GM23338 (cell line): ENCODE results near the gene PRSS50. TPM values are rescaled to one million over a fixed set of nuclear protein-coding genes. Genes with fewer than 3 reads are reported as not detected.

Experiments used
- ATAC-seq: fragments of 200-7000 bp; cut with Tn5 transposase; 3 replicates; pipeline ENCODE4 v1.9.1; 2020
- DNase-seq: peaks from one replicate; pipeline ENCODE4 v3.0.0-alpha.2; 2015; ENCODE audit warnings: low spot score
- H2AFZ ChIP-seq: fragments of 200-600 bp; sonication (generic); 2 replicates; pipeline ENCODE4 v1.8.0; 2016; ENCODE audit warnings: antibody characterized with exemption, mild to moderate bottlenecking, moderate library complexity
- H3F3A ChIP-seq: fragments of 200-600 bp; sonication (generic); replicated peaks from 2 replicates; pipeline ENCODE4 v1.8.0; 2017; ENCODE audit warnings: antibody characterized with exemption, mixed run types, low read depth
- H3K27ac ChIP-seq: fragments of 200-600 bp; sonication (generic); 2 replicates; pipeline ENCODE4 v1.6.1; 2016; ENCODE audit warnings: low read depth
- H3K27me3 ChIP-seq: fragments of 200-600 bp; sonication (generic); 2 replicates; pipeline ENCODE4 v1.8.0; 2016; ENCODE audit warnings: mild to moderate bottlenecking, mixed run types, moderate library complexity; ENCODE audit not compliant: insufficient read depth
- H3K36me3 ChIP-seq: fragments of 200-600 bp; sonication (generic); 2 replicates; pipeline ENCODE4 v1.8.0; 2016; ENCODE audit warnings: mild to moderate bottlenecking; ENCODE audit not compliant: insufficient read depth
- H3K4me1 ChIP-seq: fragments of 200-600 bp; sonication (generic); 2 replicates; pipeline ENCODE4 v1.8.0; 2016; ENCODE audit warnings: mild to moderate bottlenecking, moderate library complexity; ENCODE audit not compliant: insufficient read depth
- H3K4me2 ChIP-seq: fragments of 200-600 bp; sonication (generic); 2 replicates; pipeline ENCODE4 v1.7.1; 2017; ENCODE audit warnings: mixed run types
- H3K4me3 ChIP-seq: fragments of 200-600 bp; sonication (generic); 2 replicates; pipeline ENCODE4 v1.6.1; 2016; ENCODE audit warnings: mixed run types
- H3K79me2 ChIP-seq: fragments of 200-600 bp; sonication (generic); replicated peaks from 2 replicates; pipeline ENCODE4 v1.8.0; 2017; ENCODE audit warnings: mild to moderate bottlenecking; ENCODE audit not compliant: insufficient read depth
- H3K9me2 ChIP-seq: fragments of 200-600 bp; sonication (generic); 2 replicates; pipeline ENCODE4 v1.8.0; 2017; ENCODE audit not compliant: insufficient read depth
- H4K20me1 ChIP-seq: fragments of 200-600 bp; sonication (generic); replicated peaks from 2 replicates; pipeline ENCODE4 v1.8.0; 2017; ENCODE audit warnings: mild to moderate bottlenecking; ENCODE audit not compliant: insufficient read depth
- H3K27ac Mint-ChIP-seq: 2 replicates; pipeline ENCODE4 v1.8.0; 2020; ENCODE audit warnings: inconsistent platforms, mild to moderate bottlenecking, moderate library complexity, mixed read lengths
- H3K27me3 Mint-ChIP-seq: 3 replicates; pipeline ENCODE4 v1.8.0; 2022; ENCODE audit warnings: low read depth, mild to moderate bottlenecking, moderate library complexity, mixed read lengths, inconsistent platforms; ENCODE audit not compliant: insufficient read depth, poor library complexity
- H3K36me3 Mint-ChIP-seq: 3 replicates; pipeline ENCODE4 v1.8.0; 2021; ENCODE audit warnings: low read depth, mild to moderate bottlenecking, inconsistent platforms, moderate library complexity, mixed read lengths
- H3K4me1 Mint-ChIP-seq: 3 replicates; pipeline ENCODE4 v1.8.0; 2020; ENCODE audit warnings: mild to moderate bottlenecking, inconsistent platforms, mixed read lengths
- H3K4me3 Mint-ChIP-seq: 3 replicates; pipeline ENCODE4 v1.8.0; 2021; ENCODE audit warnings: moderate library complexity, mild to moderate bottlenecking, inconsistent platforms, mixed read lengths
- H3K9me3 Mint-ChIP-seq: 3 replicates; pipeline ENCODE4 v1.8.0; 2020; ENCODE audit warnings: moderate library complexity, mild to moderate bottlenecking, inconsistent platforms, mixed read lengths
- CREB1 ChIP-seq: fragments of 250-450 bp; sonication (Bioruptor Pico); IDR thresholded peaks from 2 replicates; pipeline ENCODE4 v1.5.0; 2020; ENCODE audit warnings: low read depth, mild to moderate bottlenecking, moderate library complexity
- JUNB ChIP-seq: IDR thresholded peaks from one replicate; pipeline ENCODE4 v1.6.1; 2016; ENCODE audit warnings: antibody characterized with exemption; ENCODE audit not compliant: unreplicated experiment
- POLR2AphosphoS5 ChIP-seq: IDR thresholded peaks from 2 replicates; pipeline ENCODE4 v1.6.1; 2016; ENCODE audit warnings: antibody characterized with exemption, low read depth
- ZNF114 ChIP-seq: fragments of 250-450 bp; sonication (Bioruptor Pico); IDR thresholded peaks from 2 replicates; pipeline ENCODE4 v1.5.0; 2020; ENCODE audit warnings: mild to moderate bottlenecking, moderate library complexity
- ZNF331 ChIP-seq: fragments of 250-450 bp; sonication (Bioruptor Pico); IDR thresholded peaks from 2 replicates; pipeline ENCODE4 v1.5.0; 2020; ENCODE audit warnings: low read depth, mild to moderate bottlenecking, moderate library complexity
- polyA plus RNA-seq: library from polyadenylated mRNA; unstranded; fragments of >200 nt; fragmentation: Nextera tagmentation; extraction: Ambion mirVana; gene quantifications from 2 replicates; pipeline ENCODE4 v1.2.1, GENCODE V29; 2016
- total RNA-seq: library from RNA; depleted of rRNA; stranded (reverse); fragments of >200 nt; shearing (Covaris generic); gene quantifications from 2 replicates; pipeline ENCODE4 v1.2.3, GENCODE V29; 2014
- TF ChIP-seq, protein P1 (sequence below), 2 experiments: fragments of 200-600 bp in 1 of 2; sonication (generic) in 1 of 2; conservative IDR thresholded peaks; 2 replicates each; pipeline versions ENCODE4 v1.5.1 to v1.6.1; 2016 to 2017; ENCODE audit warnings: antibody characterized with exemption in 2 of 2, low read depth in 2 of 2, mild to moderate bottlenecking in 2 of 2, moderate library complexity in 1 of 2
- TF ChIP-seq, protein P2 (sequence below): IDR thresholded peaks from one replicate; pipeline ENCODE4 v1.6.1; 2018; ENCODE audit warnings: antibody characterized with exemption; ENCODE audit not compliant: unreplicated experiment
- TF ChIP-seq, protein P3 (sequence below): IDR thresholded peaks from 2 replicates; pipeline ENCODE4 v1.6.1; 2016; ENCODE audit warnings: antibody characterized with exemption

PRSS50 gene
- total and polyA plus RNA-seq, 2 experiments from 2014 or later, result 0.60 to 1.5 TPM

GRCh38 chr3:46695177-46695961 lies 22.3 kb downstream of the PRSS50 start:
- TF ChIP-seq POLR2AphosphoS5 (no peak), ZNF331 (CRISPR knock-in tag) (no peak)
- TF ChIP-seq, protein P1, sequence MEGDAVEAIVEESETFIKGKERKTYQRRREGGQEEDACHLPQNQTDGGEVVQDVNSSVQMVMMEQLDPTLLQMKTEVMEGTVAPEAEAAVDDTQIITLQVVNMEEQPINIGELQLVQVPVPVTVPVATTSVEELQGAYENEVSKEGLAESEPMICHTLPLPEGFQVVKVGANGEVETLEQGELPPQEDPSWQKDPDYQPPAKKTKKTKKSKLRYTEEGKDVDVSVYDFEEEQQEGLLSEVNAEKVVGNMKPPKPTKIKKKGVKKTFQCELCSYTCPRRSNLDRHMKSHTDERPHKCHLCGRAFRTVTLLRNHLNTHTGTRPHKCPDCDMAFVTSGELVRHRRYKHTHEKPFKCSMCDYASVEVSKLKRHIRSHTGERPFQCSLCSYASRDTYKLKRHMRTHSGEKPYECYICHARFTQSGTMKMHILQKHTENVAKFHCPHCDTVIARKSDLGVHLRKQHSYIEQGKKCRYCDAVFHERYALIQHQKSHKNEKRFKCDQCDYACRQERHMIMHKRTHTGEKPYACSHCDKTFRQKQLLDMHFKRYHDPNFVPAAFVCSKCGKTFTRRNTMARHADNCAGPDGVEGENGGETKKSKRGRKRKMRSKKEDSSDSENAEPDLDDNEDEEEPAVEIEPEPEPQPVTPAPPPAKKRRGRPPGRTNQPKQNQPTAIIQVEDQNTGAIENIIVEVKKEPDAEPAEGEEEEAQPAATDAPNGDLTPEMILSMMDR (conservative IDR thresholded peaks at IDR 0.05; ENCODE audit: low read depth in 2 of 2), result peak; percentile 74 to 78
- Histone ChIP-seq H3K4me2 (no peak overlapping the region), H3F3A (no peaks in the 10 kb centered on the region), H3K79me2 (no peaks in the 10 kb centered on the region), H3K36me3 (no peaks in the 10 kb centered on the region), H4K20me1 (no peaks in the 10 kb centered on the region), H3K4me1 (no peaks in the 10 kb centered on the region; the same call in 1 of the 2 replicates), H3K4me3 (no peak overlapping the region), H2AFZ (no peak overlapping the region), H3K9me2 (no peaks in the 10 kb centered on the region), H3K27ac (no peak overlapping the region), H3K27me3 (peaks cover 30% of the 10 kb centered on the region)
- Mint-ChIP-seq H3K9me3 (no peaks in the 10 kb centered on the region), H3K4me1 (peaks cover 15% of the 10 kb centered on the region), H3K4me3 (no peak overlapping the region), H3K27me3 (peaks cover 33% of the 10 kb centered on the region), H3K36me3 (no peaks in the 10 kb centered on the region; the same call in 2 of the 3 replicates), H3K27ac (no peak overlapping the region)
- ATAC-seq (peak; percentile 55), DNase-seq (peak; percentile 88)

- no peak for ATAC-seq
Observed at GRCh38 chr3:46694520-46694919, 23.1 kb downstream of the PRSS50 start.

More at GRCh38 chr3:46694520-46694919, 23.1 kb downstream of the PRSS50 start:
- Histone ChIP-seq H3K36me3 (no peaks in the 10 kb centered on the region), H2AFZ (no peak overlapping the region; the same call in 1 of the 2 replicates), H3K27me3 (peaks cover 29% of the 10 kb centered on the region), H3K4me3 (no peak overlapping the region), H4K20me1 (no peaks in the 10 kb centered on the region), H3K27ac (no peak overlapping the region), H3K4me2 (no peak overlapping the region), H3K4me1 (no peaks in the 10 kb centered on the region; the same call in 1 of the 2 replicates), H3K9me2 (no peaks in the 10 kb centered on the region), H3F3A (no peaks in the 10 kb centered on the region), H3K79me2 (no peaks in the 10 kb centered on the region)
- Mint-ChIP-seq H3K4me3 (no peak overlapping the region), H3K27ac (no peak overlapping the region), H3K4me1 (peaks cover 15% of the 10 kb centered on the region), H3K9me3 (no peaks in the 10 kb centered on the region), H3K27me3 (peaks cover 32% of the 10 kb centered on the region), H3K36me3 (no peaks in the 10 kb centered on the region; the same call in 2 of the 3 replicates)
- no peak for TF ChIP-seq ZNF114 (CRISPR knock-in tag)
- TF ChIP-seq POLR2AphosphoS5, result no peak
- TF ChIP-seq, protein P2, sequence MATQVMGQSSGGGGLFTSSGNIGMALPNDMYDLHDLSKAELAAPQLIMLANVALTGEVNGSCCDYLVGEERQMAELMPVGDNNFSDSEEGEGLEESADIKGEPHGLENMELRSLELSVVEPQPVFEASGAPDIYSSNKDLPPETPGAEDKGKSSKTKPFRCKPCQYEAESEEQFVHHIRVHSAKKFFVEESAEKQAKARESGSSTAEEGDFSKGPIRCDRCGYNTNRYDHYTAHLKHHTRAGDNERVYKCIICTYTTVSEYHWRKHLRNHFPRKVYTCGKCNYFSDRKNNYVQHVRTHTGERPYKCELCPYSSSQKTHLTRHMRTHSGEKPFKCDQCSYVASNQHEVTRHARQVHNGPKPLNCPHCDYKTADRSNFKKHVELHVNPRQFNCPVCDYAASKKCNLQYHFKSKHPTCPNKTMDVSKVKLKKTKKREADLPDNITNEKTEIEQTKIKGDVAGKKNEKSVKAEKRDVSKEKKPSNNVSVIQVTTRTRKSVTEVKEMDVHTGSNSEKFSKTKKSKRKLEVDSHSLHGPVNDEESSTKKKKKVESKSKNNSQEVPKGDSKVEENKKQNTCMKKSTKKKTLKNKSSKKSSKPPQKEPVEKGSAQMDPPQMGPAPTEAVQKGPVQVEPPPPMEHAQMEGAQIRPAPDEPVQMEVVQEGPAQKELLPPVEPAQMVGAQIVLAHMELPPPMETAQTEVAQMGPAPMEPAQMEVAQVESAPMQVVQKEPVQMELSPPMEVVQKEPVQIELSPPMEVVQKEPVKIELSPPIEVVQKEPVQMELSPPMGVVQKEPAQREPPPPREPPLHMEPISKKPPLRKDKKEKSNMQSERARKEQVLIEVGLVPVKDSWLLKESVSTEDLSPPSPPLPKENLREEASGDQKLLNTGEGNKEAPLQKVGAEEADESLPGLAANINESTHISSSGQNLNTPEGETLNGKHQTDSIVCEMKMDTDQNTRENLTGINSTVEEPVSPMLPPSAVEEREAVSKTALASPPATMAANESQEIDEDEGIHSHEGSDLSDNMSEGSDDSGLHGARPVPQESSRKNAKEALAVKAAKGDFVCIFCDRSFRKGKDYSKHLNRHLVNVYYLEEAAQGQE, result no peak
- TF ChIP-seq, protein P3, sequence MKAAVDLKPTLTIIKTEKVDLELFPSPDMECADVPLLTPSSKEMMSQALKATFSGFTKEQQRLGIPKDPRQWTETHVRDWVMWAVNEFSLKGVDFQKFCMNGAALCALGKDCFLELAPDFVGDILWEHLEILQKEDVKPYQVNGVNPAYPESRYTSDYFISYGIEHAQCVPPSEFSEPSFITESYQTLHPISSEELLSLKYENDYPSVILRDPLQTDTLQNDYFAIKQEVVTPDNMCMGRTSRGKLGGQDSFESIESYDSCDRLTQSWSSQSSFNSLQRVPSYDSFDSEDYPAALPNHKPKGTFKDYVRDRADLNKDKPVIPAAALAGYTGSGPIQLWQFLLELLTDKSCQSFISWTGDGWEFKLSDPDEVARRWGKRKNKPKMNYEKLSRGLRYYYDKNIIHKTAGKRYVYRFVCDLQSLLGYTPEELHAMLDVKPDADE, result no peak
- no peak for TF ChIP-seq CREB1
- TF ChIP-seq ZNF331 (CRISPR knock-in tag), result no peak
- no peak for TF ChIP-seq JUNB
- DNase-seq, result no peak
